Endometrium (tissue), 2 donors: Measurements from ENCODE around the gene NUAK2.
A peak's percentile ranks its signal among the peaks of the same experiment; 100 is the strongest.
"Not testable (repeated sequence)": the region's sequence is repeated elsewhere in the genome, so short reads cannot be mapped to it uniquely, and the experiment has no call there.

Source experiments
- FAIRE-seq: peaks from 2 replicates; lab custom pipeline; 2012; peaks lifted over from hg19 to GRCh38; lab: Jason Lieb, UNC
- donor health status: control.
- donor health status: control.

NUAK2 gene

DNA sequence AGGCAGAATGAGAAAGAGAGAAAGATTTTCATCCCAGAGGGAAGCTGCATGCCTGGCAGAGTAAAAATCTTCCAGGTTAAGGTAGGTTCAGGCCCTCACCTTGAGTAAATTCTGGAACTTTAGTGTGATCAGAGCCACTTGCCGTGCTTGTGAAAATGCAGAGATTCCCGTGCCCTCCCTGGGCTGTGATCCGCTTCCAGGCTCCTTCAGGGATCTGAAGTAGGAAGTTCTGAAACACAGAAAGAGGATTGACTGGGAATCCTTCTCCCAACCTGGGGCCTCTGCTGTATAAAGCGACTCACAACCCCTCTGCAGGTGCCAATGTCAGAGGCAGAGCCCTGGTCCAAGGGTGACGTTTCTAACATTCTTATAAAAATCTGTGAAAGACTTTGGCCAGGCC is 26.6 kb downstream of the NUAK2 start:
- no peak for FAIRE-seq

- no peak for FAIRE-seq
These were observed 27.2 kb downstream of the NUAK2 start for GRCh38 chr1:205294175-205294917.

DNA sequence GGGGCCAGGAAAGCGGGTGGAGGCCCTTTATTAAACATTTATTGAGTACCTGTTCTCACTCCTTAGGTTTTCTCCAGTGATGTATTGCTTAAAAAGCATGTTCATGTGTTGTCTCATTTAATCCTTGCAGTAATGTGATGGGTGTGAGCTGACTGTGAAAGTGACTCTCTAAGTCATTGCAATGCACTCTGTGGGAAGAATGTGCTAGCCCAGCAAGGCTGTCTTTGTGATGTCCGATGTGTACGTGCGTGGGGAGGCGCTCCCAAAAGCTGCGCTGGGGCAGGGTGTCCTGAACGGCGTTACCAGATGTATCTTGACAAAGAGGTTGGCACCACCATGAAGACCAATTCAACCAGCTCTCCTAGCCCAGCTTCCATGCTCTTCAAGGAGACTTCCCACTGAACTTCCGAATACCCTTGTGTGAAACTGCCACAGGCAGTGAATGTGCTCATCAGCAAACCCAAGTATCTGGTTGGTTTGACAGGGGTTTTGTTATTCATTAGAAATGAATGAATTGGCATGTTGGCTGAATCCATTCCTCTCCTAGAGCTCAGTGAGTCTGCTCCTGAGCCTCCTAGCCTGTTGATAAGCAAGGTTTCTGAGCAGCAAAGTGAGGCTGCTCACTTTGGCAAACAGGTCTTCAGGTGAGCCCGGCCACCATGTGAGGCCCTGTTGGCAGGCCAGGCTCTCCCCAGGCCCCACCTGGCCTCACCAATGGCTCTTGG is 28.0 kb downstream of the NUAK2 start:
- FAIRE-seq: no peak

DNA sequence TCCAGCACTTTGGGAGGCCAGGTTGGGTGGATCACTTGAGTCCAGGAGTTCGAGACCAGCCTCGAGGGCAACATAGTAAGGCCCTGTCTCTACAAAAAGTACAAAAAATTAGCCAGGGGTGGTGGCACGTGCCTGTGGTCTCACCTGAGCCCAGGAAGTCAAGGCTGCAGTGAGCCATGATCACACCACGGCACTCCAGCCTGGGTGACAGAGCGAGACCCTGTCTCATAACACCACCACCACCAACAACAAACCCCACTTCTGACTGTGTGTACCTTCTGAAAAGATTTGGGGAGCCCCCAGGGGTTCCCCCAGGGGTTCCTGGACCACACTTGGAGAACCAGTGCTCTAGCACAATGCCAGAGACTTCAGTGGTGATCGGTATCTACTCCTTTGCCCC is 29.9 kb downstream of the NUAK2 start:
- FAIRE-seq: no peak

GRCh38 chr1:205287767-205288559 is 33.6 kb downstream of the NUAK2 start:
- no peak for FAIRE-seq

- FAIRE-seq: no peak
These were observed 34.5 kb downstream of the NUAK2 start for GRCh38 chr1:205287076-205287475.

GRCh38 chr1:205286335-205286950 is 35.1 kb downstream of the NUAK2 start:
- no peak for FAIRE-seq

- no peak for FAIRE-seq
These were observed 36.0 kb downstream of the NUAK2 start for GRCh38 chr1:205285381-205286101.

GRCh38 chr1:205284420-205285144 is 37.0 kb downstream of the NUAK2 start:
- FAIRE-seq: no peak

DNA sequence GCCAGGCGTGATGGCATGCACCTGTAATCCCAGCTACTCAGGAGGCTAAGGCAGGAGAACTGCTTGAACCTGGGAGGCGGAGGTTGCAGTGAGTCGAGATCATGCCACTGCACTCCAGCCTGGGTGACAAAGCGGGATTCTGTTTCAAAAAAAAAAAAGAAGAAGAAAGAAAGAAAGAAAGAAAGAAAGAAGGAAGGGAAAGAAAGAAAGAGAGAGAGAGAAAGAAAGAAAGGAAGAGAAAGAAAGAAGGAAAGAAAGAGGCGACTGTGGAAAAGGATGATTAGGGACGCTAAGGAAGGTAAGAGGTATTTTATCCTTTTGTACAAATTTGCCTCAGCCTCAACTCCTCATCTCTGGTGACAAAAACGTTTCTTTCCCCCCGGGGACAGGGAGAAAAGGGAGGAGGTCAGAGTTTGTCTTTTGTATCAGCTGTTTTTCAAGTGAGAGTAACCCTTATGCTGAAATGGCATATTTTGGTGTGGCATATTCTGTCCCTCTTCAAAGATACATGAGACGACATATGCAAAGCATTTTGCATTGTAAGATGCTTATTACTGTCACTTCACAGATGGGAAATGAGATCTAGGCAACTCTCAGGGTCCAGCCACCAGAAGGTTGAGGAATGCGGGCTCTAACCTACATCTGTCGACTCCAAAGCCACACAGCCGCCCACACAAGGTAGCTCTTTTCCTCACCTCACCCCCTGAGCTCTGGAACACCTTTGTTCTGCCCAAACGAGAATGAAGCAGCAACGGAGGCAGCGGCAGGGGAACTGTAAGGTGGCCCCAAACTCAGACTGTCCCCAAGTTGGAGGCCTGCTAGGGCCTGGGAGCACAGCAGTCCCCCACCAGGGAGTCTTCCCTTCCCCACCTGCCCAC is 38.0 kb downstream of the NUAK2 start:
- no peak for FAIRE-seq

- not testable (repeated sequence) for FAIRE-seq
These were observed 40.7 kb downstream of the NUAK2 start for GRCh38 chr1:205280666-205281395.

- FAIRE-seq: no peak
These were observed 41.6 kb downstream of the NUAK2 start for GRCh38 chr1:205279986-205280385.

DNA sequence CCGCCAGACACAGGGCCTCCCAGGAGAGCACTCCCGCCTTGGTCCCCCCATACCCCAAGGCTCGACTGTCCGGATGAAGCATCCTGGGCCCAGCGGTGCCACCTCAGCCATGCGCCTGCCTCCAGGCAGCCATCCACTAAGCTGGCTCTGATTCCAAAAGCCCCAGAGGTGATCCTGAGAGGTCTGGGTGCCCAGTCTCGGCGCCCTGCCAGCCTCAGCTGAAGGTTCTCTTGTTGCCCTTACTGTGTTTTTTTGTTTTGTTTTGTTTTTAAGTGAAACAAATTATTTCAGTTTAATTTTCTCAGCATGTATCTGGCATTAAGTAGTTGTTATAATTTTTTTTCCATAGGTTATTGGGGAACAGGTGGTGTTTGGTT is 44.9 kb downstream of the NUAK2 start:
- no peak for FAIRE-seq

DNA sequence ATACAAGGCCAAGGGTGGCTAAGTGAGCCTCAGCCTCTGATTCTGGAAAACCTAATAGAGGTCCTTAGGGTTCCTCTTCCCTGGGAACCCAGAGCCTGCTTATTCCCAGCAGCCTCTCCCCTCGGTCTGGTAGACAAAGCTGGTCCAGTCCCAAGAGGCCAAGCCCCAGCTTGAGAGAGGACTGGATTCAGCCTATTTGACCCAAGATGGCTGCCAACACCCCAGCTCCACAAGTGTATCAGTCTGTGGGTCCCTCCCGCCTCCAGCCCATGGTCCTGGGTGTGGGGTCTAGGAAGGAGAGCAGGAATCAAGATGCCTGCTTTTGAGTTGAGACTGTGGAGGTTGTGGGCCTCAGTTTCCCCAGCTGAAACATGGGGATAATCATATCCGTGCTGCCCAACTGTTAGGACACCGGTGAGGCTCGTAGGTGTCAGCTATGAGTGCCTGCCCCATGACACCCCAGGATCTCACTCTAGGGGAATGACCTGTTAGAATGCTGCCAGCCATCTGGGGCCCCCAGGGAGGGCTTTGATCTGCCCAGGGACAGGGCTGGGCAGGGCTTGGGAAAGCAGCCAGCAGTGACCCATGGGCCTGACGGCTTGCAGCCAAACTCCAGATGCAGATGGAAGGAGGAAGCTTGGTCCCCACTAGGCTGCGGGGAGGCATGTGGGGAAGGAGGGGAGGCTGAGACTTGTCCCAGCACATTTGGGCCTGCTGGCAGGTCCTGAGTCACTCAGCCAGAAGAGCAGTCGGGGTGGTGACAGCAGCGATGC is 45.4 kb downstream of the NUAK2 start:
- no peak for FAIRE-seq

DNA sequence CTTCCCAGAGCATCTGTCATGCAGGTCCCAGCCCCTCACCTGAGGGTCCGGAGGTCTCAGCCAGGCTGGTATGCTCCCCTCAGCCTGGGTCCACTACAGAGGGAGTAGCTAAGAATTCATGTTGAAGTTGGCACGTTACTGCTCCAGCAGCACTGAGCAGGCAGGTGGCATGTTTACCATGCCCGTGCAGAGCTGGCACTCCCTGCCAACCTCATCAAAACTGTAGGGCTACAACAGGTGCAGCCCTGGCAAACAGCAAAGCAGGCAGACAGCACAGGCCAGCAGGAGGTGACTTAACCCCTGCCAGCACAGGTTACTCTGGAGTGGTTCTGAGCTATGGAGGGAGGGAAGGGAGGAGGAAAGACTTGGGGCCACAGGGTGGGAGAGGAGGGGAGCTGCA is 46.4 kb downstream of the NUAK2 start:
- FAIRE-seq: no peak

DNA sequence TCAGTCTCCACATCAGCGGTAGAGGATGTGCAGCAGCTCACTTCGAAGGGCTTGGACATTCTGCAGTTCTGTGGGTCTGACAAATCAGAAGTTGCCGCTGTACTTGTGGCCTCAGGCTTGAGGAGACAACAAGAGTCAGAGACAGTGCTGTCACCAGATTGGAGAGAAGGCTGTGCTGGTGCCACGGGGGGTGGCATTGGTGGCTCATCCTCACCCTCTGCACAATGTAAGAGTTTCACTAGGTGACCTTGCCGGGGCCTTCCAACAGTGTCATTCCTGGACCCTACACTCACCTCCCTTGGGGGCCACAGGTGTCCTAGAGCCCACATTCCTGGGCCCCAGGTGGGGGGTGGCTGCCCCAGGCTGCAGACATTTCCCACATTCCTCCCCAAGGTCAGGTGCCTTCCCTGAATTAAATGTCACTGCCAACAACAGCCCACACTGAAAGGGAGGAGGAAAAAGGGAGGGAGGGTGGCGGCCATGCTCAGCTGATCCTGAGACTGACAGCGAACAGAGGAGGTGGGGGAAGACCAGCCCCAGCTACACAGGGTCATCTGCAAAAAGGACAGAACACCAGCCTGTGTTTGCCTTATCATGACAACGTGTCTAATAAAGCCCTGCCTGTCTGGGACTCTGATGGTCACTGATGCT is 47.4 kb downstream of the NUAK2 start:
- FAIRE-seq: no peak

DNA sequence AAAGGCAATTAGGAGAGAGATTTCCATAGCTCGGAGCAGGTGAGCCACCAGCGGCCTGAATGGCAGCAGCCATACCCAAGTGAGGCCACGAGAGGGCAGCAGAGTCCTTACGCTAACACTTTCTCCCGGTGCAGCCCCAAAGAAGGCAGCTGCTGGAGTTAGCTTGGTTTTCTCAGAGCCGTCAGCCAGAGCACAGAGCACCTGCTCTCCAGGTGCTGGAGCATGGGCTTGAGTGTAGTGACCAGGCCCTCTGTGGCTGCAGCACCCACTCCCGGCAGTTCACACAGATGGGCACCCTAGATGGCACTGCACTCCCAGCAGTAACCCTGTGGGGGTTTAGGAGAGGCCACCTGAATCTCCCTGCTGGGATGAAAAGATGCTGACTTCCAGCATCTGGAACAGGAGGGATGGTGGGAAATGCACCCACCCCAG is 48.0 kb downstream of the NUAK2 start:
- FAIRE-seq: peak; percentile 55

GRCh38 chr1:205272536-205272935 is 49.0 kb downstream of the NUAK2 start:
- FAIRE-seq: no peak
